ENCODE measurements around the gene SLC25A25. TPM values are rescaled to one million over a fixed set of nuclear protein-coding genes. Genes with fewer than 3 reads are reported as not detected.

The SLC25A25 gene
- total RNA-seq, 1 donor from 2014 or later: 16.8 TPM

DNA sequence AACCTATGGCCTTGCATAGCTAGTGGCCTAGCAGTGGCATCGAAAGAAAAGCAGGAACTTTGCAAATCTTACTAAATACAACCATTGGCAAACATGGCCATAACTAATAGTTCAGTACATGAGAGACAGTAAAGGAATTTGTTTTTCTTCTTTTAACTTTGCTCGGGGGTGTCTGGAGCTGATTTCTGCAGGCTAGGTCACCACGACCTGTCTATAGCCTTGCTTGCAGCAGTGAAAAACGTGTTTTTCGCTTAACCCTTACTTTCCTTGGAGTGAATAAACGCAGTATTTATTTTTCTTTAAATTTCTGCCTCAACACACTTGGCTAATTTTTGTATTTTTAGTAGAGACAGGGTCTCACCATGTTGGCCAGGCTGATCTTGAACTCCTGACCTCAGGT lies 20.8 kb upstream of the SLC25A25 start:
- no peaks in the 10 kb centered on the region for H3K27me3 Mint-ChIP-seq (ENCODE audit: low read depth)
- TF ChIP-seq, protein P1, sequence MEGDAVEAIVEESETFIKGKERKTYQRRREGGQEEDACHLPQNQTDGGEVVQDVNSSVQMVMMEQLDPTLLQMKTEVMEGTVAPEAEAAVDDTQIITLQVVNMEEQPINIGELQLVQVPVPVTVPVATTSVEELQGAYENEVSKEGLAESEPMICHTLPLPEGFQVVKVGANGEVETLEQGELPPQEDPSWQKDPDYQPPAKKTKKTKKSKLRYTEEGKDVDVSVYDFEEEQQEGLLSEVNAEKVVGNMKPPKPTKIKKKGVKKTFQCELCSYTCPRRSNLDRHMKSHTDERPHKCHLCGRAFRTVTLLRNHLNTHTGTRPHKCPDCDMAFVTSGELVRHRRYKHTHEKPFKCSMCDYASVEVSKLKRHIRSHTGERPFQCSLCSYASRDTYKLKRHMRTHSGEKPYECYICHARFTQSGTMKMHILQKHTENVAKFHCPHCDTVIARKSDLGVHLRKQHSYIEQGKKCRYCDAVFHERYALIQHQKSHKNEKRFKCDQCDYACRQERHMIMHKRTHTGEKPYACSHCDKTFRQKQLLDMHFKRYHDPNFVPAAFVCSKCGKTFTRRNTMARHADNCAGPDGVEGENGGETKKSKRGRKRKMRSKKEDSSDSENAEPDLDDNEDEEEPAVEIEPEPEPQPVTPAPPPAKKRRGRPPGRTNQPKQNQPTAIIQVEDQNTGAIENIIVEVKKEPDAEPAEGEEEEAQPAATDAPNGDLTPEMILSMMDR (conservative IDR thresholded peaks at IDR 0.05): no peak
- DNase-seq (ENCODE audit: low read depth, low spot score): no peak
- no peak overlapping the region for H3K27ac Mint-ChIP-seq (ENCODE audit: unreplicated experiment)
- H3K4me1 Mint-ChIP-seq: peaks cover 16% of the 10 kb centered on the region
- no peaks in the 10 kb centered on the region for H3K9me3 Mint-ChIP-seq
- no peak overlapping the region for H3K4me3 Mint-ChIP-seq
- no peaks in the 10 kb centered on the region for H3K36me3 Mint-ChIP-seq (ENCODE audit: low read depth)

DNA sequence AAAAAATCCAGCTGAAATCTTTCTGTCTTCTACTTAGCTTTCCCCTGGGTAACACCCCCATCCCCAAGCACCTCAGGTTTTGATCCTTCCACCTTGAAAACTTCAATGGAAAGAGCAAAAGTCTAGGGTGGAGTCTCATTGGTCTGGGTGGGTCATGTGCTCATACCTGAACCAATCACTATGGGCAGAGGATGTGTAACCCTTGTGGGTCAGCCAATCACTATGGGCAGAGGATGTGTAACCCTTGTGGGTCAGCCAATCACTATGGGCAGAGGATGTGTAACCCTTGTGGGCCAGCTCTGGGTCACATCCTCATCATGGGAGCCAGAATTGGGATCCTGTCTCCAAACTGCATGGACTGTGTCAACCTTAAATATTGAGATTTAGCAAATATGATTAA lies 19.4 kb upstream of the SLC25A25 start:
- Mint-ChIP-seq H3K27ac (ENCODE audit: unreplicated experiment) (peak overlapping the region; percentile 43), H3K4me3 (no peak overlapping the region), H3K9me3 (no peaks in the 10 kb centered on the region), H3K36me3 (ENCODE audit: low read depth) (no peaks in the 10 kb centered on the region), H3K4me1 (peaks cover 11% of the 10 kb centered on the region), H3K27me3 (ENCODE audit: low read depth) (no peaks in the 10 kb centered on the region)
- TF ChIP-seq, protein P1 (conservative IDR thresholded peaks at IDR 0.05): no peak
- no peak for DNase-seq (ENCODE audit: low read depth, low spot score)

GRCh38 chr9:128049843-128050242 lies 18.2 kb upstream of the SLC25A25 start:
- TF ChIP-seq, protein P1 (conservative IDR thresholded peaks at IDR 0.05): no peak
- H3K27me3 Mint-ChIP-seq (ENCODE audit: low read depth): peaks cover 3% of the 10 kb centered on the region
- H3K4me1 Mint-ChIP-seq: peaks cover 11% of the 10 kb centered on the region
- no peaks in the 10 kb centered on the region for H3K9me3 Mint-ChIP-seq
- no peak overlapping the region for H3K27ac Mint-ChIP-seq (ENCODE audit: unreplicated experiment)
- no peaks in the 10 kb centered on the region for H3K36me3 Mint-ChIP-seq (ENCODE audit: low read depth)
- H3K4me3 Mint-ChIP-seq: no peak overlapping the region
- DNase-seq (ENCODE audit: low read depth, low spot score): no peak

DNA sequence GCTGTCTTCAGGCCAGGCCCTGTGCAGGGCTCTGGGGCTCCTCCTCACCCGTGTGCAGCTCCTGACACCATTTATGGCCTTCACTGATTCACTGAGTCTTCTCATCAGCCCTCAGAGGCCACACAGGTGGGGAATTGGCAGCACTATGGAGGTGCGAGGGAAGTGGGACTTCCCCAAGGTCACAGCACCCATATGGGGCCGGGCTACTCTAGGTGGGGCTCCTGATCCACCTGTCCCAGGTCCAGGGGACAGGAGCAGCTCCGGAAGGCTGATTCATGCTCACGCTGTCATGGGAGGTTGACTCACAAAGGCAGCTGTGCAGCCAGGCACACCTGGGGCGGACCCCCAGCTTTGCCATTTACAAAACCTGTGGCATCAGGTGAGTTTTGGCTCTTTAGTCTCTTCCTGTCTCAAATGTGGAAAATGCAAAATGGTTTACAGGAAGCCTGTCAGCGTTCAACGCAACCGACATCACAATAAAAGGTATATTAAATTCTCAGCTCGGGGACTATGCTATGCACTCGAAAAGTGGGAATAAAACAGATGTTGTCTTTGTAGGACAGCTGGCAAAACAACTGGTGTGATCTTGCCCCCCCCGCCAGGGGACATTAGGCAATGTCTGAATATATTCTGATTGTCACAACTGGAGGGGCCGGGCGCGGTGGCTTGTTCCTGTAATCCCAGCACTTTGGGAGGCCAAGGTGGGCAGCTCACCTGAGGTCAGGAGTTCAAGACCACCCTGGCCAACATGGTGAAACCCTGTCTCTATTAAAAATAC lies 15.9 kb upstream of the SLC25A25 start:
- H3K27ac Mint-ChIP-seq (ENCODE audit: unreplicated experiment): no peak overlapping the region
- TF ChIP-seq, protein P1 (conservative IDR thresholded peaks at IDR 0.05): no peak
- peaks cover 3% of the 10 kb centered on the region for H3K27me3 Mint-ChIP-seq (ENCODE audit: low read depth)
- H3K9me3 Mint-ChIP-seq: no peaks in the 10 kb centered on the region
- no peaks in the 10 kb centered on the region for H3K36me3 Mint-ChIP-seq (ENCODE audit: low read depth)
- peaks cover 22% of the 10 kb centered on the region for H3K4me1 Mint-ChIP-seq
- no peak overlapping the region for H3K4me3 Mint-ChIP-seq
- no peak for DNase-seq (ENCODE audit: low read depth, low spot score)

DNA sequence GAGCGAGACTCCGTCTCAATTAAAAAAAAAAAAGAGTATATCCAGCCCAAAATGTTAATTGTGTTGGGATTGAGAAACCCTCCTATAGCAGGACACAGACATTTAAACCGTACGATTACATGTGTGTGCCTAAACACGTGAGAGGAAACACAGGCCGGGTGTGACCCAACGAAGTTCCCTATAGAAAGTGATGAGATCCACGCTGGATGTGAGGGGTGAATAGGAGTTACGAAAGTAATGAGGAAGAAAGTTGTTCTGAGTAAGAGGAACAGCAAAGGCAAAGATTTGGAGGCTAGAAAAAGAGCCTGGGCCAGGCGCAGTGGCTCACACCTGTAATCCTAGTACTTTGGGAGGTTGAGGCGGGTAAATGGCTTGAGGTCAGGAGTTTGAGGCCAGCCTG lies 14.5 kb upstream of the SLC25A25 start:
- Mint-ChIP-seq H3K4me1 (peaks cover 33% of the 10 kb centered on the region), H3K9me3 (no peaks in the 10 kb centered on the region), H3K27ac (ENCODE audit: unreplicated experiment) (no peak overlapping the region), H3K36me3 (ENCODE audit: low read depth) (no peaks in the 10 kb centered on the region), H3K27me3 (ENCODE audit: low read depth) (peaks cover 3% of the 10 kb centered on the region), H3K4me3 (no peak overlapping the region)
- no peak for DNase-seq (ENCODE audit: low read depth, low spot score)
- TF ChIP-seq, protein P1 (conservative IDR thresholded peaks at IDR 0.05): no peak

All from neural crest cell (in vitro differentiated cells).